ENCODE measurements around the gene SLC38A10.

The SLC38A10 gene

GRCh38 chr17:81295031-81295675 lies at the start of gene SLC38A10:
Gene SLC38A10 (minus strand): TSS chr17:81295307. CDS start chr17:81294921, 386 bp downstream.
- peak in 55 of 56 donors; percentile 32 to 96 (median 84) for DNase-seq

DNA sequence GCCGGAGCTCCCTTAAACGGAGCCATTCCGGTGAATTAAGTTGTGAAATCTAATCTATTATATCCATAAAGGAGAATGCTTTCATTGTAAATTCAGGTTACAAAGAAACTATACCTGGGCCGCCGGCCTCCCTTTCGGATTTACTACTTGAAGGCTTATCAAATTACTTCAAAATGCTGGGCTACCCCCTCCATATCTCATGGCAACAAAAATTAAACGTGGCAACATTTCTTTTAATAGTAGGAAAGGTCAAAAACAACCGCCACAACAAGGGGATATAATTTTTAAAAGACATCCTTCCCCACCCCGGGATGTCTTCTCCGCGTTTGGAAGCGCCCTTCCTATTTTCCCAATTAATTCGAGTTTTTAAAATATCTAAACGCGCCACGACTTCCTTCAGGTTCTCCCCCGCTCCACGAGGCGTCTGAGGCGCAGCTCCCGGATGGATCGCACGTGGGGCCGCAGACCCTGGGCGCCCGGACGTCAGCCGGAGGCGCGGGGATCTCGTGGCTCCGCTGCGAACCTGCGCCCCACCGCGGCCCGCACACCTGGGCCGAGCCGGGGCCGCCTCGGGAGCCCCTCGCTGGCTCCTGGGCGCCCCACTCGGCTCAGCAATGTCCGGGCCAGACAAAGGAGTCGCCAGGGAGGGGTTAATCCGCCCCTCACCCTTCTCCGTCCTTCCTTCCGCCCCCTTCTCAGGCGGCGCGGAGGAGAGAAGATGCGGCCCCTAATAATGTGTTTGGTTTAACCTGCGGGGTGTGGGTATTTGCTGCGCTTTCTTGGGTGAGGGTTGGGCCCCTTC lies 47.4 kb upstream of the SLC38A10 start:
- peak in 4 of 56 donors; percentile 14 to 43 (median 30) for DNase-seq

- peak in 2 of 56 donors; percentile 19 to 24 for DNase-seq
Observed at GRCh38 chr17:81341516-81342268, 46.6 kb upstream of the SLC38A10 start.

DNA sequence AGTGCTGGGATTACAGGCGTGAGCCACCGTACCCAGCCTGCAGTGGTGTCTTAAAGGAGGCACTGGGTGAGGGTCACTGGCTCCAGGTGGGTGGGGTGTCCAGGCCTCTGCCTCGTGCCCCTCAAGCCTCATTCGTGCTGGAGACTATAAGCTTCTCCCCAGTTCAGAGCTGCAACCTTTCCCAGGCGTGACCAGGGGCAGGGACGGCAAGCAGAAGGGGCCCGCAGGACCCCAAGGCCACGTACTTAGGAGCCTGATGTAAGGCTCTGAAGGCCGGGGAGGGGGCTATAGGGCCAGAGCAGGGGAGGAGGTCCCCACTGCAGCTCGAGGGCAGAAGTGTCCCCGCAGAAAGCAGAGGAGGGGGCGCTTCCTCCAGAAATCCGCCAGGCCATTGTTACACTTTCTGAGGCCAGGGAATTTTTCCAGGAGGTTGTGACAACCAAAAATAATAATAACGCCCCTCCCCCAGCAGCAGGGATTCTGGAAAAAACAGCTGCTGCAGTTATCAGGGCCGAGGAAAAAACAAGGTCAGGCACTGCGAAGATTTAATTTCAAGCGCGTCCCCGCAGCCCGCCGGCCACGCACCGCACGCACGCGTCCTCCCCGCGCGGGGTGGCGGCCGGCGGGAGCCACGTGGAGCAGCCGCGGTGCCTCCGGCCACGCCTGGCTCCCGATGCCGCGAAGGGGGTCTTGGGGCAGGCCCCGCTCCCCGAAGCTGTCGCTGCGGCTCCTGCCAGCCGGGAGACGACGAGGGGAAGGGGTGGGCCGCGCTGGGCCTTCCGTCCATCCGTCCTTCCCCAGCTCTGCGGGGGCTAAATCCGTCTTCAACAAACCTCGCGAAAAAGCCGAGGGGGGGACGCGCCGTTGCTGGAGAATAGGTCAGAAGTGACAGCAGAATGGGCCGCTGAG lies 45.8 kb upstream of the SLC38A10 start:
- DNase-seq = peak in 2 of 56 donors; percentile 9 to 26

DNA sequence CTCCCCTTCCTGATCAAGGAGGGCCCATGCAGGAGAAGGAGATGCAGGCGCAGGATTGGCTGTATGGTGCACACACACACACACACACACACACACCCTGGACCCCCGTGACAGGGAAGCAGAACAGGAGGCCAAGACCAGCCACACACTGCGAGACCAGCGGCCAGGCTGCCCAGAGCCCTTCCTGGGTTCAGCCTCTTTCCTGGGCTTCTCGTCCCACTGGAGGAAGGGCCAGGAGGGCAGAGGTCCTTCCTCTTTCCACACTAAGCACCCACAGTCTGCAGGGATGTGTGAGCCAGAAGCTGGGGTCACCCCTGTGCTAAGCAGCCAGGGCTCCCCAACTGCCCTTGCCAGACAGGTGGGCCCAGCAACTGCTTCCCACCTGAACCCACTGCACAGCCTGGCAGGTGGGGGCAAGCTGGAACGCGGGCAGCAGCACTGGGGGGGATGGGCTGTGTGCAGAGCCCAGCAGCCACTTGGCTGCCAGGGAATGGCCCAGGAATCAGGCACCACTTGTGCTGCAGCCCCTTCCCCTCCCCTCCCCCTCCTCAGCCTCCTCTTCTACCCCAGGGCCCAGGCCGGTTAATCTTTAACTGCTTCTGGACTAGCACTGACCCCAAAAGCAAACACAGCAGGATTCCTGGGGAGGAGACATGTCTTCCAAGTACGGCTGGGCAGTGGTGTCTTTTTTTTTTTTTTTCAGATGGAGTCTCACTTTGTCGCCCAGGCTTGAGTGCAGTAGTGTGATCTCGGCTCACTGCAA lies 44.6 kb upstream of the SLC38A10 start:
- no peak for DNase-seq

DNA sequence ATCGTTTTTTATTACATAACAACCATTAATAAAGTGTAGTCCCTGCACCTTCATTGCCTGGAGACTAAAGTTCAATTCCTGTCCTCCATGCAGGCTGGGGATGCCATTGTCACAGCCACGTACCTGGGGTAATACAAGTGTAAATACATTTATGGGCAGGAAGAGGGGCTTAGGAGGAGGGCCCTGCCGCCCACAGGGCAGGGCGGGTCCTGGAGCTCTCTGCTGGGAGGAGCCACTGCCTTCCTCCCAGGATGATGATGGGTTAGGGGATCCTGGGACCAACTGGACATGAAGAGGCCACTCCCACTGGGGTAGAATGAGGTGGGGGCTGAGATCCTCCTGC lies 44.1 kb upstream of the SLC38A10 start:
- no peak for DNase-seq

DNA sequence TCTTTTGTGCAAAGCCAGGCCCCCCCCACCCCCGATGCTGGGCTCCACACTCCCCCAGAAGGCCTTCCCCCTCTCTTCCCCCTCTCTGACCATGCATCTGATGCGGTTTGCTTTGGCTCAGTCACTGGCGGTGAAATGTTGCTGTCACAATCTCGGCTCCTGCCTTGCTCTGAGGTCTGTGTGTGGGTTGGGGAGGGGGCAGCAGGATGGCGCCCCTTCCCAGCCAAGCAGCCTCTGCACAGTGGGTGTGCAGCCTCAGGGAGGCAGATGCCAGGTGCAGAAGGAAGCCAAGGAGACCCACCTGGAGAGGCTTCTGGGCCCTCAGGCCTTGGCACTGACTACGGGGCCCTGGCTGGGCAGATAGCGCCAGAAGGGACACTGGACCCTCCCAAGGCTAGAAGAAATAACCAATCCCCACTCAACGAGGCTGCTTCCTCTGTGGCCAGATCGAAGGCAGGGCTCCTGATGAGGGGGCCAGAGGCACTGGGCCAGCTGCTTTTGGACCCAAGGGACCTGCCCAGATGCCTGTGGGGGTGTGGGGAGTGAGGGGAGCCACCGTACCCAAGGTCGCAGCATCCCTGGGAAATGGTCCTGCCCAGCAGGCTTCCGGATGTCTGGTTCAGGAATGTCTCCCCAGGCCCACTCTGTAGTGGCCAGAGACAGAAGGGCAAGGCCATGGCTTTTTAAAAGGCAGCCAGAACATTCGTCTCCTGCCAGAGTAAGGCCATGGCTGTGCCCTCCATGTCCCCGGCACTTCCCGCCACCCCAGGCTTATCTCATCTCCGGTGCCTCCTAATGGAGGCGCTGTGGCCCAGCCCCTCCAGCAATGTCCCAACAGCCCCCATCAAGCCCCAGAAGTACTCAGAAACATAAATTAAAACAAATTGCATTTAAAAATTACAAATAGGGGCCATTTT lies 43.4 kb upstream of the SLC38A10 start:
- DNase-seq = no peak

DNA sequence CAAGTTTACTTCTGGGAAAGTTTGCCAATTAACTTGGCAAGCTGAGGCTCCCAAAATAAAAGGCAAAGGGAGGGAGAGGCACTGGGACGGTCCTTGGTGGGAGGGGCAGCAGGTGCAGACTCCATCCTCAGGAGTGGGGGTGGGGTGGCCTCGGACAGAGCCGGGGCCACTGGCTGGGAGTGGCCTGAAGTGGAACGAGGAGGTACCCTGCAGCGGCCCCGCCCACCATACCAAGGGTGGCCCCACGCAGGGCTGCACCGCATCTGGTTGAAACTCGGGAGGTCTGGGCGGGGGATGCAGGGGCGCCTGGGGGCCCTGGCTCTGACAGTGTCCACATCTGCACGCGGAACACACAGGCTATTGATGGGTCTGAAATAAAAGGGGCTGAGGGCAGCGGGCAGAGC lies 42.4 kb upstream of the SLC38A10 start:
- no peak for DNase-seq

DNA sequence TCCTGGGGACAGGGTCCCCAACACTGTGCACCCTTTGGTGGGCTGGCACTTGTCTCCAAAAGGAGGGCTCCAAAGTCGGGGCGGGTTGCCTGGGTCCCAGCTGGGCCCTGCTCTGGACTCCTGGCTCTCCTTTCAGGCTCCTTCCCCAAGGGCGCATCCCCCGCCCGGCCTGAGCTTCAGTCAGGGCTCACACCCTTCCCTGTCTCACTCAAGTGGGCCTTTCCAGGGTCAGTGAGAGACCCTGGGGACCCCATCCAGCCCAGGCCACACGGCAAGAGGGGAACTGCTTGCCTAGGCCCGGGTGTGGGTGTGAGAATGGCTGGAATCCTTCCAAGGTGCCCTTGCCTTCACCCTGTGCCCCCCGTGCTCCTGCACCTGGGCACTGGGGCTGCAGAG lies 41.8 kb upstream of the SLC38A10 start:
- DNase-seq = no peak

DNA sequence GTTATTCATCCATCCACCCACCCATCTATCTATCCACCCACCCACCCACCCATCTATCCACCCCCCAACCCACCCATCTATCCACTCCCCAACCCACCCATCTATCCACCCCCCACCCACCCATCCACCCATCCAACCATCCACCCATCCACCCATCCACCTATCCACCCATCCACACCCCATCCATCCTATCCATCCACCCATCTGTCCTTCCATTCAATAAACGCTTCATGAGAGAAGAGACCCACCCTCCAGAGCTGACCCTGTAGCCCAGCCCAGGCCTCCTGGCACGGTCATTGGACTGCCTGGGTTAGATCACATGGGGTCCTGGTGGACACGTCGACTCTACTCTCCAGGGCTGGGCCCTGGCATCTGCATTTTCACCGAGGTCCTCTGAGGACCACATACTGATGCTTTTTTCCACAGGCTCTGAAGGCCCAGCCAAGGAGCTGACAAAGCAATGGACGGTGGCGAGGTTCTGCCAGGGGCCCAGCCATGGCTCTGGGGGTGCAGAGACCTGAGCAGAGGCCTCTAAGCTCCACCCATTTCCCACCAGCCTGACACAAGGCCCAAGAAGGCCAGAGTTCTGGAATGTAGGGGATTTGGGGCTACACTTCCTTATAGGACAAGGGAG lies 41.3 kb upstream of the SLC38A10 start:
- DNase-seq = no peak

DNA sequence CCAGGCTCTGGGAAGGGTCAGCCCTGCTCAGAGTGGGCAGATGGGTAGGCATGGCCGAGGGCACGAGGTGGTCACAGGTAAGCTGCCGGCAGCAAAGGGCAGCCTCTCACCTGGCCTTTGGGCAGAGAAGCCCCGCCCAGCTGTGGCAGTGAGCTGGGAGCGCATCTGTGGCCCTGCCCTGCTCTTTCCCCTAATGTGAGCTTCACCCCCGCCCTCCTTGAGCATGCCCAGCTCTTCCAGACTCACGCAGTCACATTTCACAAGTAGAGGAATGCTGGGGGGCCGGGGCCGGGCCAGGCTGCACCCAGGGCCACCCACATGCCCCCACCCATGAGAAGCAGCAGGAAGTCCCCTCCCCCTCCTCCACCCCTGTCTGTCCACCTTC lies 40.7 kb upstream of the SLC38A10 start:
- no peak for DNase-seq

DNA sequence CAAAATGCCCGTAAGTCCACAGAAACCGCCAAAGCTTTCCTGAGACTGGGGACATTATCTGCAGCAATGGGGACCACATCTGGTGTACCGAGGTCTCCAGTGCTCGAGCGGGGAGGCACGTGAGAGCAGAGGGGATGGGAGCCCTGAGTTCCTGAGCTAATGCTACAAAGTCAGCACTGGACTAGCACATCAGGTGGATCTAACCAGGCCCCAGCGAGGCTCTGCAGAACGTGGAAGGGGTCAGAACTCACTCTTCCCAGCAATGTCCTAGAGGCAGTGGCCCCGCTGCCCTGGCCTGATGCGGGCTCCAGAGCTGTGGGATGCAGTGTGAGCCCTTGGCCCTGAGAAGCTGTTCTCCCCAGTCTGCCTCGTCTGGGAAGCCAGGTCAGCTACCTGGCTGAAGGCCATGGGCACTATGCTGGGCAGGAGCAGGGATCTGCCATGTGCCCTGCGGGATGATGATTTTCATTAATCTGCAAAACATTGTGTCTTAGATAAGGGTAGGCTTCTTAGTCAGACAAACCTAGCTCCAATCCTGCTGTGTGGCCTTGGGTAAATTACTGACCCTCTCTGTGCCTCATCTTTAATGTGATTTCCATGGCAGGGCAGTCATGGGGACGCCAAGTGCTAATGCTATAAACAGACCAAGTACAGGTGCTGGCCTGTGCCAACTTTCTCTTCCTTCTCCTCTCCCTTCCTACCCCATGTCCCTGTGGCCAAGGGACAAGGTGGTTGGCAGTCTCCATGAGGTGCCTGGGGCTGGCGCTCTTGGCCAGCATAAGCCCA lies 40.1 kb upstream of the SLC38A10 start:
- DNase-seq = no peak

GRCh38 chr17:81334391-81334901 lies 39.3 kb upstream of the SLC38A10 start:
- DNase-seq = no peak

DNA sequence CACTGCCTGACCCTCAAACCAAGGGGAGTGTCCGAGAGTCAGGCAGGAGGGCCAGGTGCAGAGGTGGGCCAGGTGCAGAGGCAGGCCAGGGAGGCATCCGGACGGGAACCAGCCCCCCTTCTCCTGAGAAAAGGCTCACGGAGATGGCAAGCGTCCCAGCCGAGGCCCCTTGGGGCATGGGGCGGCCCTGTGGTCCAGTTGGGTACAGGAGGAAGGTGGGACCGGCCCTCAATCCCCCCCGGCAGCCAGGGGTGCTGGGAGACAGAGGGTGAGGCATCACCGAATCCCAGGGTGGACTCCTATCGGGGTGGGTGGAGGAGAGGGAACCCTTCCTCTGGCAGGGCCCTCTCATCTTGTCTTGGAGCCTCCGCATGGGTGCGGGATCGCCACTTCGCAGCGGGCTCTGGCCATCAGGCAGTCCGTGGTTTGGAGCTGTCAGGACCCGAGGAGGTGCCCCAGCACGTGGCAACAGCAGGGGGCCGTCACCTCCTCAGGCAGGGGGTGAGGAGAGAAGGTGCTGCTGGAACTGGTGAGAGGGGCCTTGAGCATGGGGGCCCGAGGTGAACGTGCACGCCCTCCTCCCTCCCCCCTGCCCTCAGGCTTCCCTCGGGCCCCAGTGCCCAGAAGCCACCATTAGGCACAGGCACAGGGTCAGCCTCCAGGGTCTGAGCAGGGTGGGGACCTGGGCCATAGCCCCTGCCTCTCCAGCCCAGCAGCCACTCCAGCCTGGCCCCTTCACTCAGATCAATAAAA lies 38.7 kb upstream of the SLC38A10 start:
- DNase-seq = no peak

- peak in 1 of 56 donors; percentile 10 for DNase-seq
Observed at GRCh38 chr17:81332914-81333528, 37.9 kb upstream of the SLC38A10 start.

DNA sequence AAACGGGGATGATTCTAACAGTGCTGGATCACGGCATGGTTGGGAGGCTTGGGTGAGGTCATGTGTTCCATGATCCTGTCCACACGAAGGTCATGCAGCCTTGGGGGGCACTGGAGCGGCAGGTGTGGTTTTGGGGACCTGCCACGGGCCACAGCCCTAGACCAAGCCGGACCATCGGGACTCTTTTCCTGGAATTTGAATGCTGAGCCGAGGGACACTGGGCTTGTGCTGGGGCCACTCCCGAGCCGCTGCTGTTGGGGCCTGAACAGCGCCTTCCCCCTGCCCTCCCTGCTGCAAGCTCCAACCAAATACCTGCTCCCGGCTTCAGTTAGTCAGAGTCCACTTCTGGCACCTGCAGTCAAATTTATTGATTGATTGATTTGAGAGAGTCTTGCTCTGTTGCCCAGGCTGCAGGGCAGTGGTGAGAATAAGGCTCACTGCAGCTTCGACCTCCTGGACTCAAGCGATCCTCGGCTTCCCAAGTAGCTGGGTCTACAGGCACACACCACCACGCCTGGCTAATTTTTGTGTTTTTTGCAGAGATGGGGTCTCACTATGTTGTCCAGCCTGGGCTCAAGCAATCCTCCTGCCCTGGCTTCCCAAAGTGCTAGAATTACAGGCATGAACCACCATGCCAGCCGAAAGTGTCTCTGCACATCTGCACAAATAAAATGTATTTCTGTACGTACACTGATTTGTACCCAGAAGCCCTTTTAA lies 37.2 kb upstream of the SLC38A10 start:
- DNase-seq = no peak

Measured in nucleus accumbens (tissue), 56 donors.